ENCODE data around the gene SKAP1. TPM values are rescaled to one million over a fixed set of nuclear protein-coding genes. Genes with fewer than 3 reads are reported as not detected.
"Not testable (repeated sequence)": the region's sequence is repeated elsewhere in the genome, so short reads cannot be mapped to it uniquely, and the experiment has no call there.

SKAP1 gene
- total RNA-seq, 1 donor from 2014 or later = not detected

DNA sequence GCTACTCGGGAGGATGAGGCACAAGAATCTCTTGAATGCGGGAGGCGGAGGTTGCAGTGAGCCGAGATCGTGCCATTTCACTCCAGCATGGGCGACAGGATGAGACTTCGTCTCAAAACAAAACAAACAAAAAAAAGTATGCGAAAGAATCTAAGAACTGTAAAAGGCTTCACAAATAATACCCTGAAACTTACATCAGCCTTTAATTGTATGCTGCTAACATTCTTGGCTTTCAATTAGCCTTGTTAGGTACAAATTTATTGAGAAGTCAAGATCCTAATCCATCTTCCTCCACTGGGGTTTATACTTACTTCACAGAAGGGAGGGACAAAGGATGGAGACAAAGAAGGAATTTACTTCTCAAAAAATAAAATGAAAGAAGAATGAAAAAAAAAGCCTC lies 239.1 kb downstream of the SKAP1 start:
- H3K9me3 ChIP-seq (ENCODE audit: insufficient read depth, low read depth, low read length) = no peaks in the 10 kb centered on the region
- no peaks in the 10 kb centered on the region for H3K27me3 ChIP-seq (ENCODE audit: insufficient read depth, low read length)
- H3K4me1 Mint-ChIP-seq (ENCODE audit: low read depth, unreplicated experiment) = peaks cover 19% of the 10 kb centered on the region
- peaks cover 20% of the 10 kb centered on the region for H3K4me1 ChIP-seq (ENCODE audit: insufficient read depth, low read length)
- H3K79me2 ChIP-seq (ENCODE audit: insufficient read depth, low read length) = no peaks in the 10 kb centered on the region
- H3K27ac ChIP-seq (ENCODE audit: low read depth, low read length) = no peak overlapping the region
- H4K20me1 ChIP-seq (ENCODE audit: insufficient read depth, low read length) = no peaks in the 10 kb centered on the region
- no peak overlapping the region for H3K4me2 ChIP-seq (ENCODE audit: low read length)
- H3K36me3 Mint-ChIP-seq (ENCODE audit: low read depth, unreplicated experiment) = no peaks in the 10 kb centered on the region
- H3K27ac Mint-ChIP-seq (ENCODE audit: unreplicated experiment) = no peak overlapping the region
- no peak overlapping the region for H2AFZ ChIP-seq (ENCODE audit: low read depth, low read length)
- FAIRE-seq = no peak
- H3K9me3 Mint-ChIP-seq (ENCODE audit: unreplicated experiment) = no peaks in the 10 kb centered on the region
- no peak overlapping the region for H3K4me3 ChIP-seq (ENCODE audit: insufficient read depth, low read depth, low read length)
- H3K4me3 Mint-ChIP-seq (ENCODE audit: unreplicated experiment) = no peak overlapping the region
- no peaks in the 10 kb centered on the region for H3K36me3 ChIP-seq (ENCODE audit: insufficient read depth, low read length)
- H3K9ac ChIP-seq (ENCODE audit: low read length) = no peak overlapping the region
- TF ChIP-seq EZH2 (IDR thresholded peaks at IDR 0.05; ENCODE audit: insufficient read depth, low read length) = no peak
- TF ChIP-seq CTCF (IDR thresholded peaks at IDR 0.05; ENCODE audit: insufficient read depth, low read depth, low read length) = no peak
- no peak for DNase-seq (ENCODE audit: low read depth)
- peaks cover 15% of the 10 kb centered on the region for H3K27me3 Mint-ChIP-seq (ENCODE audit: low read depth, unreplicated experiment)

GRCh38 chr17:48187872-48188608 lies 242.0 kb downstream of the SKAP1 start:
- Mint-ChIP-seq H3K9me3 (ENCODE audit: unreplicated experiment) (no peaks in the 10 kb centered on the region), H3K4me1 (ENCODE audit: low read depth, unreplicated experiment) (peaks cover 8% of the 10 kb centered on the region), H3K4me3 (ENCODE audit: unreplicated experiment) (no peak overlapping the region), H3K27ac (ENCODE audit: unreplicated experiment) (no peak overlapping the region), H3K27me3 (ENCODE audit: low read depth, unreplicated experiment) (peaks cover 30% of the 10 kb centered on the region), H3K36me3 (ENCODE audit: low read depth, unreplicated experiment) (no peaks in the 10 kb centered on the region)
- Histone ChIP-seq H3K9me3 (ENCODE audit: insufficient read depth, low read depth, low read length) (no peaks in the 10 kb centered on the region), H3K4me3 (ENCODE audit: insufficient read depth, low read depth, low read length) (no peak overlapping the region), H3K4me2 (ENCODE audit: low read length) (no peak overlapping the region), H3K4me1 (ENCODE audit: insufficient read depth, low read length) (peaks cover 5% of the 10 kb centered on the region), H3K9ac (ENCODE audit: low read length) (no peak overlapping the region), H4K20me1 (ENCODE audit: insufficient read depth, low read length) (no peaks in the 10 kb centered on the region), H3K79me2 (ENCODE audit: insufficient read depth, low read length) (no peaks in the 10 kb centered on the region), H2AFZ (ENCODE audit: low read depth, low read length) (no peak overlapping the region), H3K36me3 (ENCODE audit: insufficient read depth, low read length) (no peaks in the 10 kb centered on the region), H3K27ac (ENCODE audit: low read depth, low read length) (no peak overlapping the region), H3K27me3 (ENCODE audit: insufficient read depth, low read length) (peaks cover 18% of the 10 kb centered on the region)
- DNase-seq (ENCODE audit: low read depth) = no peak
- no peak for FAIRE-seq
- TF ChIP-seq EZH2 (IDR thresholded peaks at IDR 0.05; ENCODE audit: insufficient read depth, low read length) (no peak), CTCF (IDR thresholded peaks at IDR 0.05; ENCODE audit: insufficient read depth, low read depth, low read length) (no peak)

- H3K36me3 ChIP-seq (ENCODE audit: insufficient read depth, low read length); H3K27ac ChIP-seq (ENCODE audit: low read depth, low read length); H3K27ac Mint-ChIP-seq (ENCODE audit: unreplicated experiment); H2AFZ ChIP-seq (ENCODE audit: low read depth, low read length); H3K9me3 ChIP-seq (ENCODE audit: insufficient read depth, low read depth, low read length); H3K4me3 ChIP-seq (ENCODE audit: insufficient read depth, low read depth, low read length); H3K4me3 Mint-ChIP-seq (ENCODE audit: unreplicated experiment); H3K4me2 ChIP-seq (ENCODE audit: low read length); FAIRE-seq; H3K9ac ChIP-seq (ENCODE audit: low read length); DNase-seq (ENCODE audit: low read depth); H3K9me3 Mint-ChIP-seq (ENCODE audit: unreplicated experiment); H3K4me1 Mint-ChIP-seq (ENCODE audit: low read depth, unreplicated experiment); H3K79me2 ChIP-seq (ENCODE audit: insufficient read depth, low read length); H3K36me3 Mint-ChIP-seq (ENCODE audit: low read depth, unreplicated experiment); H4K20me1 ChIP-seq (ENCODE audit: insufficient read depth, low read length); H3K4me1 ChIP-seq (ENCODE audit: insufficient read depth, low read length): not testable (repeated sequence)
- H3K27me3 ChIP-seq (ENCODE audit: insufficient read depth, low read length) = peaks cover 23% of the 10 kb centered on the region
- H3K27me3 Mint-ChIP-seq (ENCODE audit: low read depth, unreplicated experiment) = peaks cover 40% of the 10 kb centered on the region
These were observed 243.7 kb downstream of the SKAP1 start for GRCh38 chr17:48186317-48186716.
